Liver (tissue), 9 donors: ENCODE data around the gene L3MBTL3. TPM values are rescaled to one million over a fixed set of nuclear protein-coding genes. Genes with fewer than 3 reads are reported as not detected.

Source experiments
- DNase-seq: peaks from one replicate; pipeline ENCODE4 v3.0.0-alpha.2; 2017; ENCODE audit warnings: low spot score
- H3K27ac ChIP-seq, 2 donors: one replicate each; pipeline ENCODE4 v1.7.0; 2013; ENCODE audit warnings: inconsistent platforms in 2 of 2, low read length in 2 of 2, control low read depth in 1 of 2, low read depth in 1 of 2, mild to moderate bottlenecking in 1 of 2
- H3K27me3 ChIP-seq, 4 donors: one replicate each; pipeline versions ENCODE4 v1.6.1 to v1.7.0; 2013; ENCODE audit warnings: low read length in 3 of 4, inconsistent platforms in 1 of 4, mild to moderate bottlenecking in 1 of 4, moderate library complexity in 1 of 4; ENCODE audit not compliant: control insufficient read depth in 4 of 4, insufficient read depth in 4 of 4
- H3K36me3 ChIP-seq, 4 donors: one replicate each; pipeline versions ENCODE4 v1.6.1 to v1.7.0; 2013; ENCODE audit warnings: low read length in 3 of 4, mild to moderate bottlenecking in 3 of 4, low read depth in 1 of 4, moderate library complexity in 1 of 4; ENCODE audit not compliant: control insufficient read depth in 4 of 4, insufficient read depth in 3 of 4
- H3K4me1 ChIP-seq, 4 donors: one replicate each; pipeline versions ENCODE4 v1.6.1 to v1.7.0; 2013; ENCODE audit warnings: low read length in 3 of 4, mild to moderate bottlenecking in 3 of 4, moderate library complexity in 1 of 4; ENCODE audit not compliant: control insufficient read depth in 4 of 4, insufficient read depth in 4 of 4
- H3K4me3 ChIP-seq, 3 donors: one replicate each; pipeline versions ENCODE4 v1.6.1 to v1.7.0; 2013; ENCODE audit warnings: low read length in 3 of 3, control low read depth in 1 of 3, low read depth in 1 of 3, mild to moderate bottlenecking in 1 of 3
- H3K9ac ChIP-seq, 2 donors: one replicate each; pipeline ENCODE4 v1.7.0; 2013; ENCODE audit warnings: low read length in 2 of 2, mild to moderate bottlenecking in 2 of 2, moderate library complexity in 2 of 2, control low read depth in 1 of 2, low read depth in 1 of 2
- H3K9me3 ChIP-seq, 4 donors: one replicate each; pipeline versions ENCODE4 v1.6.1 to v1.7.0; 2013; ENCODE audit warnings: low read length in 3 of 4; ENCODE audit not compliant: control insufficient read depth in 4 of 4
- ATF3 ChIP-seq: IDR thresholded peaks from 2 replicates; pipeline ENCODE4 v1.6.1; 2016; ENCODE audit warnings: antibody characterized with exemption
- CTCF ChIP-seq: fragments of 150-350 bp; IDR thresholded peaks from 2 replicates; pipeline ENCODE4 v1.5.1; 2017; ENCODE audit warnings: improper control_type of control experiment, low read depth, low read length; ENCODE audit not compliant: missing input control
- EGR1 ChIP-seq, 2 donors: IDR thresholded peaks; 2 replicates each; pipeline ENCODE4 v1.6.1; 2016 to 2018; ENCODE audit warnings: antibody characterized with exemption in 2 of 2, low read depth in 2 of 2
- FOXA1 ChIP-seq: IDR thresholded peaks from 2 replicates; pipeline ENCODE4 v1.6.1; 2016; ENCODE audit warnings: antibody characterized with exemption
- FOXA2 ChIP-seq: IDR thresholded peaks from 2 replicates; pipeline ENCODE4 v1.6.1; 2016; ENCODE audit warnings: antibody characterized with exemption
- HNF4A ChIP-seq, 2 donors: conservative IDR thresholded peaks; 2 replicates each; pipeline ENCODE4 v1.6.1; 2016; ENCODE audit warnings: antibody characterized with exemption in 2 of 2, mild to moderate bottlenecking in 2 of 2
- HNF4G ChIP-seq: IDR thresholded peaks from 2 replicates; pipeline ENCODE4 v1.6.1; 2016; ENCODE audit warnings: antibody characterized with exemption
- JUND ChIP-seq, 2 donors: IDR thresholded peaks; 2 replicates each; pipeline ENCODE4 v1.6.1; 2016; ENCODE audit warnings: antibody characterized with exemption in 2 of 2
- MAX ChIP-seq: IDR thresholded peaks from 2 replicates; pipeline ENCODE4 v1.6.1; 2016; ENCODE audit warnings: antibody characterized with exemption
- RAD21 ChIP-seq, 2 donors: IDR thresholded peaks; 2 replicates each; pipeline ENCODE4 v1.6.1; 2016; ENCODE audit warnings: antibody characterized with exemption in 2 of 2, mild to moderate bottlenecking in 2 of 2
- REST ChIP-seq: IDR thresholded peaks from 2 replicates; pipeline ENCODE4 v1.6.1; 2016; ENCODE audit warnings: antibody characterized with exemption, mild to moderate bottlenecking
- RXRA ChIP-seq, 2 donors: IDR thresholded peaks; 2 replicates each; pipeline ENCODE4 v1.6.1; 2017 to 2018; ENCODE audit warnings: antibody characterized with exemption in 2 of 2, mild to moderate bottlenecking in 1 of 2
- TAF1 ChIP-seq: conservative IDR thresholded peaks from 2 replicates; pipeline ENCODE4 v1.6.1; 2016; ENCODE audit warnings: antibody characterized with exemption, mild to moderate bottlenecking
- YY1 ChIP-seq: IDR thresholded peaks from 2 replicates; pipeline ENCODE4 v1.6.1; 2016; ENCODE audit warnings: antibody characterized with exemption, mild to moderate bottlenecking
- ZBTB33 ChIP-seq: IDR thresholded peaks from 2 replicates; pipeline ENCODE4 v1.6.1; 2016; ENCODE audit warnings: antibody characterized with exemption
- WGBS: extraction: QIAGEN DNeasy Blood & Tissue Kit; methylation state at CpG from one replicate; pipeline ENCODE4 v1.1.7; 2013; 5-methylcytosine and 5-hydroxymethylcytosine counted together
- polyA plus RNA-seq, 2 donors: library from polyadenylated mRNA; stranded (reverse) in 1 of 2; unstranded in 1 of 2; fragments of 200-250 nt in 1 of 2; fragments of >200 nt in 1 of 2; fragmentation: Nextera tagmentation in 1 of 2; extraction: Ambion mirVana in 1 of 2; gene quantifications; one replicate each; pipeline versions ENCODE4 v1.2.1 to v1.2.3, GENCODE V29; 2013 to 2015
- total RNA-seq, 2 donors: library from RNA; depleted of rRNA; stranded (reverse); fragments of >200 nt; gene quantifications; one replicate each; pipeline ENCODE4 v1.2.3, GENCODE V29; 2014
- donor health status: healthy.
- donor health status: healthy.
- donor health status: healthy.
- donor health status: healthy.
- donor health status: healthy.

The L3MBTL3 gene
- total and polyA plus RNA-seq, 4 donors, result 1.9 to 9.2 (median 3.7) TPM

- TF ChIP-seq HNF4G, result no peak
- TF ChIP-seq YY1, result no peak
- TF ChIP-seq TAF1, result no peak
- no peak for TF ChIP-seq EGR1 (IDR thresholded peaks at IDR 0.05; ENCODE audit: low read depth in 2 of 2)
- TF ChIP-seq FOXA2, result no peak
- no peak for TF ChIP-seq MAX
- TF ChIP-seq RAD21 (IDR thresholded peaks at IDR 0.05), result no peak
- no peak for TF ChIP-seq REST
- TF ChIP-seq HNF4A (conservative IDR thresholded peaks at IDR 0.05), result no peak
- no peak for TF ChIP-seq ZBTB33
- no peak for TF ChIP-seq CTCF
- TF ChIP-seq FOXA1, result no peak
- TF ChIP-seq ATF3, result no peak
- no peak for TF ChIP-seq JUND (IDR thresholded peaks at IDR 0.05)
- no peak overlapping the region for H3K4me3 ChIP-seq
- H3K36me3 ChIP-seq, result no peaks in the 10 kb centered on the region
- no peaks in the 10 kb centered on the region for H3K4me1 ChIP-seq
- DNase-seq, result no peak
- no peak overlapping the region for H3K27ac ChIP-seq
- H3K9ac ChIP-seq, result no peak overlapping the region
- H3K9me3 ChIP-seq, result no peaks in the 10 kb centered on the region
- 80% methylated on average over 11 of the region's 11 CpGs for WGBS
- no peaks in the 10 kb centered on the region for H3K27me3 ChIP-seq
Observed at GRCh38 chr6:130034378-130035146, 16.2 kb downstream of the L3MBTL3 start.

- TF ChIP-seq RXRA (IDR thresholded peaks at IDR 0.05) (no peak), TAF1 (no peak), FOXA2 (no peak), CTCF (no peak)
- Histone ChIP-seq H3K27me3 (no peaks in the 10 kb centered on the region), H3K27ac (no peak overlapping the region), H3K4me1 (no peaks in the 10 kb centered on the region), H3K36me3 (no peaks in the 10 kb centered on the region), H3K9me3 (no peaks in the 10 kb centered on the region), H3K9ac (no peak overlapping the region), H3K4me3 (no peak overlapping the region)
- 47% methylated on average over 2 of the region's 2 CpGs for WGBS
- no peak for DNase-seq
Observed at GRCh38 chr6:130035211-130035610, 16.8 kb downstream of the L3MBTL3 start.
